Astrocyte of the spinal cord (primary cell): ENCODE data around the gene PGA3.
"Not testable (repeated sequence)": the region's sequence is repeated elsewhere in the genome, so short reads cannot be mapped to it uniquely, and the experiment has no call there.

Source experiments
- DNase-seq: peaks from one replicate; pipeline ENCODE4 v3.0.0; 2011; ENCODE audit warnings: low read depth, low spot score
- H3K4me3 ChIP-seq: 2 replicates; pipeline ENCODE4 v1.5.1; 2011; ENCODE audit warnings: low read depth, mild to moderate bottlenecking, low read length, moderate library complexity
- CTCF ChIP-seq: IDR thresholded peaks from 2 replicates; pipeline ENCODE4 v1.5.1; 2012; ENCODE audit warnings: low read depth, mild to moderate bottlenecking, low read length, inconsistent platforms
- in situ Hi-C: cut with HindIII; loops from 2 replicates; pipeline ENCODE4 v1.10.0; 2017; ENCODE audit warnings: low sequenced_read_pairs

PGA3 gene

GRCh38 chr11:61202950-61203746 lies at the start of gene PGA3:
PGA3 (plus strand) TSS chr11:61203515; CDS start chr11:61203565, 50 bp downstream.
- H3K4me3 ChIP-seq, in situ Hi-C loops, DNase-seq: not testable (repeated sequence)

GRCh38 chr11:61153593-61154095 lies 49.7 kb upstream of the PGA3 start:
- no peak for DNase-seq
- no peak overlapping the region for H3K4me3 ChIP-seq
- TF ChIP-seq CTCF, result no peak
- in situ Hi-C loops, result no loop called here

GRCh38 chr11:61154528-61154927 lies 48.8 kb upstream of the PGA3 start:
- in situ Hi-C loops, result no loop called here
- no peak overlapping the region for H3K4me3 ChIP-seq
- DNase-seq, result no peak
- no peak for TF ChIP-seq CTCF

- in situ Hi-C loops, result no loop called here
- TF ChIP-seq CTCF, result no peak
- no peak for DNase-seq
- no peak overlapping the region for H3K4me3 ChIP-seq
Measured at GRCh38 chr11:61155312-61155711, 48.0 kb upstream of the PGA3 start.

GRCh38 chr11:61155741-61156140 lies 47.6 kb upstream of the PGA3 start:
- in situ Hi-C loops, result no loop called here
- no peak overlapping the region for H3K4me3 ChIP-seq
- TF ChIP-seq CTCF, result no peak
- DNase-seq, result no peak

GRCh38 chr11:61157743-61158142 lies 45.6 kb upstream of the PGA3 start:
- no peak for TF ChIP-seq CTCF
- no peak overlapping the region for H3K4me3 ChIP-seq
- DNase-seq, result no peak
- in situ Hi-C loops, result no loop called here

GRCh38 chr11:61158691-61159381 lies 44.5 kb upstream of the PGA3 start:
- no peak for TF ChIP-seq CTCF
- in situ Hi-C loops, result no loop called here
- no peak overlapping the region for H3K4me3 ChIP-seq
- peak; percentile 58 for DNase-seq
